ENCODE results near the gene CLEC16A.

DNA sequence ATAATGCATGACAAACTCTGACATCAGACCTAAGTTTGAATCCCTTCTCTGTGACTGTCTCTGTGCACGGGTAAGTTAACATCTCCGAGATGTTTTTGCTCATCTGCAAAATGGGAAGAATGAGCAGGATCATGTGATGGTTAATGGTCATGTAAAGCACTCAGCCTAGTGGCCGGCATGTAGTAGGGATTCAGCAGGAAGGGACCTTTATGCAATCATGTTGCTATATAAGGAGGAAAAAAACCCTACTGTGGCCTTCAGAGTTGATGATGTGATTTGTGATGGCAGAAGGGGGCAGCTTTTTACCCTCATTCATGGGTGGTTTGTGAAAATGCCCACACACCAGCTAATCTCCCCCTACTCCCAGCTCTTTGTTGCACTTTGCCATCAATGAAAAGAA lies 24.1 kb downstream of the CLEC16A start:
- TF ChIP-seq, protein P1, sequence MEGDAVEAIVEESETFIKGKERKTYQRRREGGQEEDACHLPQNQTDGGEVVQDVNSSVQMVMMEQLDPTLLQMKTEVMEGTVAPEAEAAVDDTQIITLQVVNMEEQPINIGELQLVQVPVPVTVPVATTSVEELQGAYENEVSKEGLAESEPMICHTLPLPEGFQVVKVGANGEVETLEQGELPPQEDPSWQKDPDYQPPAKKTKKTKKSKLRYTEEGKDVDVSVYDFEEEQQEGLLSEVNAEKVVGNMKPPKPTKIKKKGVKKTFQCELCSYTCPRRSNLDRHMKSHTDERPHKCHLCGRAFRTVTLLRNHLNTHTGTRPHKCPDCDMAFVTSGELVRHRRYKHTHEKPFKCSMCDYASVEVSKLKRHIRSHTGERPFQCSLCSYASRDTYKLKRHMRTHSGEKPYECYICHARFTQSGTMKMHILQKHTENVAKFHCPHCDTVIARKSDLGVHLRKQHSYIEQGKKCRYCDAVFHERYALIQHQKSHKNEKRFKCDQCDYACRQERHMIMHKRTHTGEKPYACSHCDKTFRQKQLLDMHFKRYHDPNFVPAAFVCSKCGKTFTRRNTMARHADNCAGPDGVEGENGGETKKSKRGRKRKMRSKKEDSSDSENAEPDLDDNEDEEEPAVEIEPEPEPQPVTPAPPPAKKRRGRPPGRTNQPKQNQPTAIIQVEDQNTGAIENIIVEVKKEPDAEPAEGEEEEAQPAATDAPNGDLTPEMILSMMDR (IDR thresholded peaks at IDR 0.05) = no peak
- TF ChIP-seq POLR2A (IDR thresholded peaks at IDR 0.05) = no peak
